Stimulated activated CD8-positive, alpha-beta memory T cell treated with anti-CD3 and anti-CD28 coated beads, Interleukin-7, amount 100 ng/mL, for 24 hours (primary cell): Measurements from ENCODE around the gene DLX4.

ENCODE experiments used
- DNase-seq: peaks from one replicate; pipeline ENCODE4 v3.0.0-alpha.2; 2020; ENCODE audit warnings: low read depth

The DLX4 gene

GRCh38 chr17:49987681-49988441, 18.9 kb downstream of the DLX4 start:
- DNase-seq = no peak

GRCh38 chr17:49989518-49989880, 20.5 kb downstream of the DLX4 start:
- no peak for DNase-seq

GRCh38 chr17:49990331-49990730, 21.3 kb downstream of the DLX4 start:
- no peak for DNase-seq

GRCh38 chr17:49990921-49991320, 21.9 kb downstream of the DLX4 start:
- DNase-seq = no peak

GRCh38 chr17:49991409-49991808, 22.4 kb downstream of the DLX4 start:
- DNase-seq = no peak

- no peak for DNase-seq
These were observed 23.4 kb downstream of the DLX4 start for GRCh38 chr17:49992191-49992932.

GRCh38 chr17:49992933-49993422, 24.0 kb downstream of the DLX4 start:
- no peak for DNase-seq

GRCh38 chr17:49993423-49994060, 24.6 kb downstream of the DLX4 start:
- DNase-seq = no peak

GRCh38 chr17:49994085-49995054, 25.4 kb downstream of the DLX4 start:
- DNase-seq = no peak

- DNase-seq = no peak
These were observed 26.2 kb downstream of the DLX4 start, which contains the start of gene DLX3 for GRCh38 chr17:49995055-49995738. Gene DLX3, minus strand, starts transcription at chr17:49995224. Its CDS starts 226 bp downstream, at chr17:49994998.

GRCh38 chr17:49996121-49996494, 27.1 kb downstream of the DLX4 start:
- no peak for DNase-seq

GRCh38 chr17:49996495-49997300, 27.7 kb downstream of the DLX4 start:
- peak; percentile 57 for DNase-seq

- no peak for DNase-seq
These were observed 28.3 kb downstream of the DLX4 start for GRCh38 chr17:49997301-49997650.

GRCh38 chr17:49997773-49998703, 29.0 kb downstream of the DLX4 start:
- peak; percentile 67 for DNase-seq

- DNase-seq = no peak
These were observed 30.0 kb downstream of the DLX4 start for GRCh38 chr17:49998836-49999511.

- DNase-seq = no peak
These were observed 34.9 kb downstream of the DLX4 start for GRCh38 chr17:50003911-50004310.

GRCh38 chr17:50009282-50009681, 40.3 kb downstream of the DLX4 start:
- DNase-seq = no peak

- DNase-seq = no peak
These were observed 44.1 kb downstream of the DLX4 start for GRCh38 chr17:50013079-50013478.
